Measurements from ENCODE around the gene CPZ.
"Not testable (repeated sequence)": the region's sequence is repeated elsewhere in the genome, so short reads cannot be mapped to it uniquely, and the experiment has no call there.

CPZ gene

GRCh38 chr4:8557151-8558076 lies 35.2 kb upstream of the CPZ start:
- no peak for DNase-seq

- DNase-seq = no peak
Measured at GRCh38 chr4:8558080-8558960, 34.2 kb upstream of the CPZ start.

- DNase-seq = no peak
Measured at GRCh38 chr4:8559011-8559410, 33.6 kb upstream of the CPZ start.

- DNase-seq = no peak
Measured at GRCh38 chr4:8559524-8560264, 32.9 kb upstream of the CPZ start.

- no peak for DNase-seq
Measured at GRCh38 chr4:8560265-8561047, 32.1 kb upstream of the CPZ start.

GRCh38 chr4:8564595-8564994 lies 28.0 kb upstream of the CPZ start:
- DNase-seq = no peak

GRCh38 chr4:8568068-8568668 lies 24.4 kb upstream of the CPZ start:
- DNase-seq = no peak

GRCh38 chr4:8570201-8570600 lies 22.4 kb upstream of the CPZ start:
- DNase-seq = no peak

GRCh38 chr4:8571702-8572685 lies 20.6 kb upstream of the CPZ start:
- no peak for DNase-seq

- DNase-seq = no peak
Measured at GRCh38 chr4:8573266-8573665, 19.3 kb upstream of the CPZ start.

GRCh38 chr4:8574796-8575370 lies 17.7 kb upstream of the CPZ start:
- DNase-seq = no peak

- DNase-seq = no peak
Measured at GRCh38 chr4:8575457-8575856, 17.1 kb upstream of the CPZ start.

- DNase-seq = not testable (repeated sequence)
Measured at GRCh38 chr4:8576591-8576990, 16.0 kb upstream of the CPZ start.

GRCh38 chr4:8577046-8577445 lies 15.5 kb upstream of the CPZ start:
- DNase-seq = no peak

GRCh38 chr4:8577972-8578371 lies 14.6 kb upstream of the CPZ start:
- DNase-seq = no peak

- no peak for DNase-seq
Measured at GRCh38 chr4:8578717-8579116, 13.8 kb upstream of the CPZ start.

GRCh38 chr4:8579526-8580320 lies 12.8 kb upstream of the CPZ start:
- DNase-seq = no peak

GRCh38 chr4:8580321-8581093 lies 12.1 kb upstream of the CPZ start, which contains the start of gene GPR78:
TSS of gene GPR78 (plus strand) at chr4:8580392. CDS start at chr4:8580983, 591 bp downstream.
- DNase-seq = no peak
